HS-5 (cell line): ENCODE measurements around the gene SNORC.

Source experiments
- DNase-seq: peaks from one replicate; pipeline ENCODE4 v3.0.0-alpha.2; 2012; ENCODE audit warnings: low read depth

The SNORC gene

DNA sequence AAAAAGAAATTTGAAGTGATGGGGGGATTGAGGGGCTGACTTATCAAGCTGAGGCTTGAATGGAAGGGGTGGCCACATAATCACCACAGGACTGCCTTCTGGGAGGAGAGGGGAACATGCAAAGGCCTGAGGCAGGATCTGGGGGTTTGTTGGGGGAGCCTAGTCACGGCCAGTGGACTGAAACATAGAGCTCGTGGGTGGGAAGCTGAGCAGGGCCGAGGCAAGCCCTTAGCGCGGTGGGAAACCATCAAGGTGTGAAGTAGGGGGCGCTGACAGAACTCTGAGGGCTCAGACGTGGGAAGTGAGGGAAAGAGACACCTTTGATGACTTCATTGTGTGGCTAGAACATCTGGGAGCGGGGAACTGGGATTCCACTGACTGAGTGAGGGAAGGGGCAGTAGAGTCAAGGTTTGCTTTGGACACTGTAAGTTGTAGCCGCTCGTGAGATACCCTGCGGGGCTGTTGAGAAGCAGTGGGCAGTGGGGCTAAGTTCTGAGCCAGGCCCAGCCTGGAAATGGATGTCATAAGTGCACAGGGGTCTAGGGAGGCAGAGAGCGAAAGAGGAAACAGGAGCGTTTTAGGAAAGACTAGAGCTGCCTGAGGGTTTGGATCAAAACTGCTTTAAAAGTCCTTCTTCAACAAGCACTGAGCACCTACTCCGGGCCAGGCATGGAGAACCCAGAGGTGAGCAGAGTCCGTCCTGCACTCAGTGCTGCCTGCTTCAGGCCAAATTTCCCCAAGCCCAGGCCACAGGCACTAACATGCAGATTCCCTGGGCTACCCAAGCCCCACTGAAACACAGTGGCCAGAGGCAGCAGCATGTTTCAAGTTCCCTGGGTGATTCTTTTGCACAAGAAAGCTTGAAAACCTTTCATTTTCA is 686 bp upstream of the SNORC start:
- no peak for DNase-seq

DNA sequence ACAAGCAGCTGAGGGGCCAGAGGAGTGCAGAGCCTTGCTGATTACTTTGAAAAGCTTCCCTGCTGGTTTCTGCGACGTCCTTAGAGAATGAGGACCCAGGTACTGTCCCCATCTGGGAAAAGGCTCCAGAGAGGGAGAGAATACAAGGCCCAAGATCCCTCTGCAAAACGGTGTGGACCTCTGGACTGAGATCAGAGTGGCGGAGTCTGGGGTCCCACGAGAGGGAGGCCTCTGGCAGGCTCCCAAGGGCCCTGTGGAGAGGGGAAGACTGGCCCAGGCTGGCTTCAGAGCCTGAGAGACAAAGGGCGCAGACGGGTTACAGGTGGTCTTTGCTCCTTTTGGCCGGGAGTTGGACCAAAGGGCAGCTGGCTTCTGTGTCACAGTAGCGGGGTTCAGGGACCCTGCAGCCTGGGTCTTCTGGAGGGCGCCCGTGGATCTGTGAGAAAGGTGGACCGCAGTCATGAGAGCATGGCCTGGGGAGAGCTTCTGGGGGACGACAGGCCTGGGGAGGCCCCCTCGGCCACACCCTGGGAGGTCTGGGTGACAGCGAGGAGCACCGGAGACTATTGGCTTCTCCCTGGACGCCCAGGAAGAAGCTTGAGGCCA is 805 bp downstream of the SNORC start:
- no peak for DNase-seq

- no peak for DNase-seq
Observed at GRCh38 chr2:232871418-232871834, 1.4 kb downstream of the SNORC start.

DNA sequence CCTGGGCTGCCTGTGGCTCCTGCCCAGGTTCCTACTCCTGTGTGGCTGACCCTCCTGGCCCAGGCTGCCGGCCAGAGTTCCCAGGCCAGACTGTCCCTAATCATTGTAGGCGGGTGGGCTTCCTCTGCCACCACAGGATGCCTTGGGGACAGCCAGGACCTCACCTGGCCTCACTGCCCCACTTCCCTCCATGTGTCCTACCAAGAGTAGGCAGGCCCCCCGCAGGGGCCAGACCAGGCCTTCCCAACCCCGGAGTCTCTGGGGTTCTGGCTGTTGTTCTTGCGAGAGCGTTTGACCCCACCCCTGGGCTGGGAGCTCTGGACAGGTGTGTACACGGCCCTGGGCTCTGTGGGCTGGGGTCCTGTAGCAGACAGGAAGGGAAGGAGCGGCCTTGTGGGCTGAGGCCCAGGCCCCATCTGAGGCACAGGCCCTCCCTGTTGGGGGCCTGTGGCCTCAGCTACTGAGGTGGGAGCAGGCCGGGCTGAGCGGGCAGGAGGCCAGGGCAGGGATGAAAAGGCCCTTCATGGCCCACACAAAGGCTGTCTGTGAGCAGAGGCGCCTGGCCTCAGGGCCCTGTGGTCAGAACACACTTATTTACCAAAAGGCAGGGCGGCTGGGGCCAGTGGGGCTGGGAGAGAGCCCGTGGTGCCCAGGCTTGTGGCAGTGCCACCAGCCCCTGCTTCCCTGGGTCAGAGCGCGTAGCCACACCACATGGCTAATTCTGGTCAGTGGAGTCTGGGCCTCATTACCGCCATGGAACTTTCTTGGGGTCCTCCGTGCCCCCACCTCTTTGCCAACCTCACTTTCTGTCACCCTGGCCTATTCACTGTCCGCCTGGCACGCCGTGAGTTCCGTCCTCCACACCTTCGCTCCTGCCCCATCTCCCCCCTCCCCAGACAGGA is 2.0 kb downstream of the SNORC start:
- no peak for DNase-seq

DNA sequence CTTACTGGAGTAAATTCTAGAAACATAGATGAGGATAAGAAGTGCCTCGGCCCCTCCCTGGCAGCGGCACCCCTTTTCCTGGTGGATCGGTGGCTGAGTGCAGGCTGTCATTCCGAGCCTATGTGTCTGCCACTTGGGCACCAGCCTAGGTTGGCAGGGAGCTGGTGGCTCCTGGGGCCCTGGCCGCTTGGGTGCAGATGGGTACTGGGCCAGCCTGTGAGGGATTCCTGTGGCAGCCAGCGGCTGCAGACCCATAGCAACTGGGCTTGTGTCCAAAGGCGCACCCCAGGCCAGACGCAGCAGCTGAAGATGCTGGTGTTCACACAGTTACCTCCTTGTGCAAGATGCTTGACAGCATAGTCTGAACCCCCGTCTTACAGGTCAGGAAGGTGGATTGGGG is 2.8 kb downstream of the SNORC start:
- DNase-seq: no peak

GRCh38 chr2:232873292-232873908 is 3.3 kb downstream of the SNORC start:
- no peak for DNase-seq

DNA sequence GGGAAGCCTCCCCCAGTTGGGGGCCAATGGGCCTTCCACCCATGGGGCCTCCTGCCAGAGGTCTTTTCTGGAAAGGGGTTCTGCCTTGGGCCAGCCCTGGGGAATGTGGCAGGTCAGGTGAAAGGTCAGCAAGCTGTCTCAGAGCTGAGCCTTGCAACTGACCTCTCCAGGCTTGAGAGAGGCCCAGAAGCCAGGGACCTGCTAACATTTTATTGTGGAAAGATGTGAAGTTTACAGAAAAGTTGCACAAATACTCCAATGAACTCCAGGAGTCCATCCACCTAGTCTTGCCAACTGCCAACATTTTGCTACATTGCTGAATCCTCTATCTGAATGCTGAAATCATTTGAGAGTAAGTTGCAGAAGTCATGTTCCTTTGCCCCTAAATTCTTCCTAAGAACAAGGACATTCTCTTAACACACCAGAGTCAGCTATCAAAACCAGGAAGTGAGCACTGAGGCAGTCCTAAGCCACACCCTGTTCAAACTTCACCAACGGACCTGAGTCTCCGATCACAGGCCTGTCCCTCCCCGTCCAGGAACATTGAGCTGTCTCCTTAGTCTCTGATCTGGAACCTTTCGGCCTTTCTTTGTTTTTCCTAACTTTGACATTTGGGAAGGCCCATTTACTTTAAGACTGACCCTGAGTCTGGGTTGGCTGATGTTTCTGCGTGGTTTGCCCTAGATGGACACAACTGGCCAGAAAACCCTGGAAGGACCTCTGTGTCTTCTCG is 4.0 kb downstream of the SNORC start:
- DNase-seq: no peak

- DNase-seq: no peak
Observed at GRCh38 chr2:232874677-232875223, 4.7 kb downstream of the SNORC start.

GRCh38 chr2:232875256-232876121 is 5.4 kb downstream of the SNORC start:
- DNase-seq: no peak

DNA sequence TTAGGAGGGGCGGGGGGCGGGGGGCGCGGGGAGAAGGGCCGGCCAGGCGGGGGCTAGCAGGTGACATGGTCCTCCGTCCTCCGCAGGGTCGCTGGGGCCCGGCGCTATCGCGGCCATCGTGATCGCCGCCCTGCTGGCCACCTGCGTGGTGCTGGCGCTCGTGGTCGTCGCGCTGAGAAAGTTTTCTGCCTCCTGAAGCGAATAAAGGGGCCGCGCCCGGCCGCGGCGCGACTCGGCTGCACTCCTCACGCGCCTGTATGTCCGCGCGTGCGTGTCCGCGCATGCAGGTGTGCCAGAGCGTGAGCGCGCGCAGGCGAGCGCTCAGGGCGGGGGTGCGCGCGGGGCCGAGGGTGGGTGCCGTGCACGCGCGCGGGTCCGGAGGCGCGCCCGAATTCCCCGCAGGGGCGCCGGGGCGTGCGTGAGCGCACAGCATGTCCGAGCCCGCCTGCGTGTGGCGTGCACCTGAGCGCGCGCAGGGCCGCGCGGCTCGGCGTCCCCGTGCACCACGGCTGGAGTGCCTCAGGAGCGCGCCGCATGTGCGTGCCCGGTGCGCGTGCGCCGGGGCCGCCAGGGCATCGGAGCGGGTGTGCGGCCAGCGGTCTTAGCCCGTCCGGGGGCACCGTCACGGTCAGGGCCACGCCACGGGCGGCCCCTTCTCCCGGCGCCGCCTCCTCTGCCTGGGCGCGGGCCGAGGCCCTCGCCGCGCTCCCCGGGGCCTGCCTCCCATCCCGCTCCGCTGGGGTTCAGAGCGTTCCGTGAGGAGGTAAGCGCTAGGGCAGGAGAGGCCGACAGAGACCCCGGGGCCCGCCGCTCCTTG is 6.3 kb downstream of the SNORC start:
- DNase-seq: no peak

DNA sequence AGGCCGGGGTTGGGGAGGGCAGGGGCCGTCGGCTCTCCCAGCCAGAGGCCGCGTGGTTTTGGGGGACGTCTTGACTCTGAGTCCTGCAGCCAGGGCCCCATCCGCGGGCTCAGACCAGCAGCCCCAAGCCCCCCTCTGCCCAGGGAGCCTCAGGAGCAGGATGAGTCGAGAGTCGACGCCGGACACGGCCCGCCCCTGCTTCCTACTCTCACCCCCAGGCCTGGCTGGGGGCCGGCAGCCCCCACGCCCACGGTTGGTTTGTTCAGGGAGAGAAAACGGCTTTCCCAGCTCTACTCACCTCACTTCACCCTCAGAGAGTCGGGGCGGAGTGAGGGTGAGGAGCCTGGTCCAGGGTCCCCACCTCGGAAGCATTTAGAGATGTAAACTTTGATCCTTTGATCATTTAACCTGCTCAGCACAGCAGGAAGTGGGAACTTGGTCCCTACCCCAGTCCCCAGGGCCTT is 6.9 kb downstream of the SNORC start:
- no peak for DNase-seq

DNA sequence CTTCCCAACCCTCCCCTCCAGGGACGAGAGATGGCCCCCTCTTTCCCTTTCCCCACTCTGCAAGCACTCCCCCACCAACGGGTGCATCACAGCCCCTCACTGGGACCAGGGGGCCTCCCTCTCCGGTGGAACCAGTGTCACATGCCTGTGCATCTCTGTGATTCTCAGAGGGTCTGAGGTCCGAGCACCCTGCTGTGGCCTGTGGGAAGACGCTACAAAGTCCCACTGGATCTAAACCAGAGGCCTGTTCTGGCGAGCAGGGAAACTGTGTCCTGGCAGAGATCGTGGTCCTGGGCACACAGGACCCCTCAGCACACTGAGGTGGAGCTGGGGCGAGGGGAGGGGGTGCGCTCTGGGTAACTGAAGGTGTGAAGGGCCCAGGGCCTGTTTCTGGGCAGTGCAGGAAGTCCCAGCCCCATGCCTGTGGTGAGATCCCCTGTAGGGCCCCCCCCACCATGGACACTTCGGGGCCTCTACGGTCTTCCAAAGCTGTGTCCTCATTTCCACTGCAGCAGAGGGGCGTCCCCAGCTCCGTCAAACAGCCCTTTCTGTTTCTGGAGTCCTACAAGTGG is 8.0 kb downstream of the SNORC start:
- DNase-seq: no peak

DNA sequence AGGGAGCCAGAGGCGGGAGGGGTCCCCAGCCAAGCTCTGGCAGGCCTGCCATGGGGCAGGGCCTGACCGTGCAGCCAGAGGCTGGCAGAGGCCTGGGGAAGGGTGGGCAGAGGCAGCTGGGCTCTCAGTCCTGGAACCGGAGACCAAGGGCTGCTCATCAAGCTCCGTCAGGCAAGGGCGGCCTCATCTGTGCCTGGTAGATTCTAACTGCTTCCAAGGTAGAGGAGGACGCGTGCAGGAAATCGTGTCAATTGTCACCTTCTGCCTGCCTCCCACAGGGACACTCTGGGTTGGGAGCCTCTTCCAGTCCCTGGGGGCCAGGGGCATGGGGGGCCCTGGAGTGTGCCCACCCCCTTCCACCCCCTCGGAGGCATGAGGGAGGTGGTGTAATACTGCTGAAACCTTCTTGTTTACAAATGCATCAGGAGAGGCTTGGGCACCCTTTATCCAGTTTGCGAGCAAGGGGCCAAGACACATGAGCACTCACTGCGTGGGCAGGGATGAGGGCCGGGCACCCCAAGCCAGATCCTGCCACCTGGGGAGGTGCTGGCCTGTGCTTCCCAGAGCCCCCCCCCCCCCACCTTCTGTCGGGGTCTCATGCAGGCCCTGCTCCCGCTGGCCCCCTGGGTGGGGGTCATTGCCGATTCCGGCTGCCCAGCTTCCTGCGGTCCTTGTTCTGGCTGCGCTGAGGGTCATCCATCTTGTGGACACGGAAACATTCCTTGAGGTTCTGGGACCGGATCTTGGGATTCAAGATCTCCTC is 9.0 kb downstream of the SNORC start:
- no peak for DNase-seq

DNA sequence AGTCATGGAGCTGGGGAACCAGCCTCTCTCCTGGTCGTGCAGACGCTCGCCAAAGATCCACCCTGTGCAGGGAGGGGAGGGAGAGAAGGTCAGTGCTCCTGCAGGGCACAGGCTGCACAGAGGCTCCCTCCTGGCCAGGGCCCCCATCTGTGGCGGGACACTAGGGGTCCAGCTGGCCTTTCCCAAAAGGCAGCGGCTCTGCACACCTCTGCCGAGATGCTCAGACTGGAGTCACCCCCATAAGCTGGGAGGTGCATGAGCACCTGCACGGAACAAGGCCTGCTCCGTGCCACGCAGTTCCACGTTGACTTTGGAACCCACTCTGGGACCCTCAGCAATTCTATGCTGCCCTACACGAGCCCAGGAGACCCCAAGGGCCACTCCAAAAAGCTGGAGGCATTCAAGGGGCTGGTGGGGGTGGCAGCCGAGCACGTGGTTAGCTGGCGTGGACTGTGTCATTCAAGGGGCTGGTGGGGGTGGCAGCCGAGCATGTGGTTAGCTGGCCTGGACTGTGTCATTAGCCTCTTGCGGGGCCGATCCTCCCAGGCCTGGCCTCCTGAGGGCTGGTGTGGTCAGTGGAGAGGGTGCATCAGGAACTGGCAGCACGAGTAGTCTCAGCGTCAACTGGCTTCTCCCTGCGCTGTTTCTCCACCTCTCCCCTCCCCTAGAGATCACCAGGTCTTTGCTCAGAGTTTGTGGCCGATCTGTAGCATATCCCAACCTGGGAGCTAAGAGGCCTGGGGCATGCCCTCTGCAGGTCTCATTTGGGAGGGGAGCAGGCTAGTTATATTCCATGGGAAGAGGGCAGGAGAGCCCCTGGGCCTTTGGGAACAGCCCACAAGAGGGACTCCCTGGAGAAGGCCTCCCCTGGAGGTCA is 9.8 kb downstream of the SNORC start:
- DNase-seq: no peak

GRCh38 chr2:232880764-232881351 is 10.8 kb downstream of the SNORC start:
- no peak for DNase-seq

DNA sequence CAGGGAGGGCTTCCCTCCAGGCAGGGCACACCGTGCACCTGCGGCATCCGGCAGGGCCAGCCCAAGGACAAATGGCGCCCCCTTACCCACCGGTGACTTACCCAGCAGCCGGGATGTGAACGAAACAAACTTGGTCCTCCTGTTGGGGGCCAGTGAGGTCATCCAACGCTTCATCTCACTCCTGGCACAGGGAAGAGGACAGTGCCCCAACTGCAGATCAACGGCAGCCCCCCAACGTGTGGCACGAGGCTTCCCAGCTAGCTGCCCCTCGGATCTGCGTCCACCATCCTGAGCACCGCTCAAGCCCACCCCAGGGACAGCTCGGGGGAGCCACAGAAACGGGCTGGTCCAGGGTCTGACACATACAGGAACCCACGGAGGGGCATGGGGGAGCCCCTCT is 12.0 kb downstream of the SNORC start:
- no peak for DNase-seq
